ENCODE results near the gene ZFC3H1. TPM values are rescaled to one million over a fixed set of nuclear protein-coding genes. Genes with fewer than 3 reads are reported as not detected.

Gene ZFC3H1
- total and polyA plus RNA-seq, 2 of the 8 experiments (the other 6 are each of a cell fraction or from before 2014, with no cell fraction given) = 20.0 to 32.4 TPM

- TF ChIP-seq RNF2 (IDR thresholded peaks at IDR 0.05; ENCODE audit: borderline replicate concordance, low read depth, low read length, missing control alignments, poor library complexity, severe bottlenecking) (no peak), TAF1 (IDR thresholded peaks at IDR 0.05; ENCODE audit: low read depth, low read length) (no peak)
These were observed 41.3 kb upstream of the ZFC3H1 start (continued) for GRCh38 chr12:71704920-71705319.

All from H1 (cell line).